ENCODE measurements around the gene EHF.

EHF gene

DNA sequence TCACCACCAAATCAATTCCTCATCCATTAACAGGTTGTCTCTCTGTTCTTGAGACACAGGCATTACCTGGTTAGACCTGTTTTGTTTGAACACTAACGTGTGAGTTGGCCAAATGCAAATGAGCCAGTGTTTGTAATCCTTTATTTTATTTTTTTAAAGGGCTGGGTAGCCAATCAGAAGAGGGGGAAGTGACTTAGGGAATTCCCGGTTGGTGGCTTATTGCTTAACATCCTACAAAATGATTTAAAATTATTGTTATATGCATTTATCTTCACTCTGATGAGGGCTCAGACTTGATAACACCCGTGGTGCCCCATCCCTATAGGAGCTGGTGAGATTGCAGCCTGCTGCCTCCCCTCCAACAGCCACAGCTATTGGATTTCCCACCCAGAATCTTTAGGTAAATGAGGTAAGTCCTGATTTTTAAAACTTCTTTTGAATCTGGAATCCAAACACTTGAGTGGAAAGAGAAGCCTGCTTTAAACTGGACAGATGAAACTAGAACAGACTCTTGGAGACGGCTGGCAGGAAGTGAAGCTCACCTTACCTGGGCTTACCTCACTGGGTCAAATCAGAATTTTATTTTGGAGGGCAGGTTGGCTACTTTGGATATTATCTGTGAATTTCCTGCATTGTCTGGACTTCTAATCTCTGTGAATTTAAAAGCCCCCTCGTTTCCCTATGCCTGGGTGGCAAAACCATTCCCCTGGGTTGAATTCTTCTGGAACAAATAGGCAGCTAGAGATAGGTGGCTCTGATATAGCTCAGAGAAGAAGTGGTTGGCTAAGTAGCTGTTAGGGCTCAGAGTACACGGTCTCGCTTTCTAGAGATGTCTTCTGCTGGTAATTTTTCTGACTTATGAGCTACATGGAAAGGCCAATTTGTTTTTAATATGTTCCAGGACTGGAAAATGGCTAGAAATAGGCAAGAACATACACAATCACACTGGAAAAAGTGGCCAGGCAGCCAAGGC, at the start of gene EHF:
Gene EHF (plus strand): TSS at position 274 of the 973 bp plus-strand sequence. CDS start 21,538 bp downstream, outside the sequence.
- peak within 1 kb of the TSS; percentile 98 for H3K27ac ChIP-seq
- TF ChIP-seq ZFX (IDR thresholded peaks at IDR 0.05; ENCODE audit: borderline replicate concordance) = no peak
- TF ChIP-seq, protein P1, sequence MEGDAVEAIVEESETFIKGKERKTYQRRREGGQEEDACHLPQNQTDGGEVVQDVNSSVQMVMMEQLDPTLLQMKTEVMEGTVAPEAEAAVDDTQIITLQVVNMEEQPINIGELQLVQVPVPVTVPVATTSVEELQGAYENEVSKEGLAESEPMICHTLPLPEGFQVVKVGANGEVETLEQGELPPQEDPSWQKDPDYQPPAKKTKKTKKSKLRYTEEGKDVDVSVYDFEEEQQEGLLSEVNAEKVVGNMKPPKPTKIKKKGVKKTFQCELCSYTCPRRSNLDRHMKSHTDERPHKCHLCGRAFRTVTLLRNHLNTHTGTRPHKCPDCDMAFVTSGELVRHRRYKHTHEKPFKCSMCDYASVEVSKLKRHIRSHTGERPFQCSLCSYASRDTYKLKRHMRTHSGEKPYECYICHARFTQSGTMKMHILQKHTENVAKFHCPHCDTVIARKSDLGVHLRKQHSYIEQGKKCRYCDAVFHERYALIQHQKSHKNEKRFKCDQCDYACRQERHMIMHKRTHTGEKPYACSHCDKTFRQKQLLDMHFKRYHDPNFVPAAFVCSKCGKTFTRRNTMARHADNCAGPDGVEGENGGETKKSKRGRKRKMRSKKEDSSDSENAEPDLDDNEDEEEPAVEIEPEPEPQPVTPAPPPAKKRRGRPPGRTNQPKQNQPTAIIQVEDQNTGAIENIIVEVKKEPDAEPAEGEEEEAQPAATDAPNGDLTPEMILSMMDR (IDR thresholded peaks at IDR 0.05) = no peak

DNA sequence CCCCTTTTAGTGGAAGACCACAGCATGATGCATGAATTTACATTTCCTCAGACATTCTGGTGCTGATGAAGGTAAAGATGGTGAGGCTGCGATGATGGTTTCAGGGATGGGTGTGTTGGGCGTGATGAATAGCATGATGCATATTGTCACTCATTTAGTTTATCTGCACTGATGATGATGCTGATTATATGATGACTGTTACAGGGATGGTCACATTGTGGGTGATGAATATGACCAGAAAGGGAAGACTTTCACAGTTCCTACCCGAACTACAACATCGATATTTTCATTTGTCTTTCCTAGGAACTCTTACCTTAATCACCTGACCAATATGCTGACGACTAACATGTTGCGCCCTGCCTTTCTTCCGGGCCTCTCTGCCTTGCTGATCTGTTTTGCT, 47.4 kb upstream of the EHF start:
- H3K27ac ChIP-seq = no peak overlapping the region
- TF ChIP-seq, protein P1 (IDR thresholded peaks at IDR 0.05) = no peak
- TF ChIP-seq ZFX (IDR thresholded peaks at IDR 0.05; ENCODE audit: borderline replicate concordance) = no peak

DNA sequence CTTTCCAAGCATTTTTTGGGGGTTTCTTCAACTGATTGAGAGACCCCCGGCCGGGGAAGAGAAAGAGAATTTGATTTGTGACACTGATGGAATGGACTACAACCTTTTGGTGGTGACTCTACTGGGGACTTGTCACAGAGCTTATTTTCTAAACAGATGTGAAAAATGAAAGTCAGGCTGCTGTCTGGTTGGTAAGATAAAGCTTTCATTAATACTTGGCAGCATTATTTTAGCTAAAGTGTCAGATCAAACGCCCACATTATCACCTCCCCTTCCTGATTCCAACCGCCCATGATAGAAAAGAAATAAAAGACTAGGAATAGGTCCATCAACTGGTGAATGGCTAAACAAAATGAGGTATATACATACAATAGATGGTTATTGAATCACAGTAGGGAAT, 45.6 kb upstream of the EHF start:
- no peak overlapping the region for H3K27ac ChIP-seq
- TF ChIP-seq, protein P1 (IDR thresholded peaks at IDR 0.05) = no peak
- no peak for TF ChIP-seq ZFX (IDR thresholded peaks at IDR 0.05; ENCODE audit: borderline replicate concordance)

DNA sequence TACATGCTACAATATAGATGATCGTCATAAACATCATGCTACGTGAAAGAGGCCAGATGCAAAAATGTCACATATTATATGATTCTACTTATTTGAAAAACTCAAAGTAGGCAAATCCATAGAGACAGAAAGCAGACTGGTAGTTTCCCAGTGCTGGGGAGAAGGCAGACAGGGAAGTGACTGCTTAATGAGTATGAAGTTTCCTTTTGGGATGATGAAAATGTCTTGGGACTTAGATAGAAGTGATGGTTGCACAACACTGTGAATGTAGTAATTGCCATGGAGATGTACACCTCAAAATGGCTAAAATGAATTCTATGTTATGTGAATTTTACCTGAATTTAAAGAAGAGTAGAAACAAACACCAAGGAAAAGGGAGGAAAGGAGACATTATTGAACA, 45.2 kb upstream of the EHF start:
- no peak overlapping the region for H3K27ac ChIP-seq
- TF ChIP-seq ZFX (IDR thresholded peaks at IDR 0.05; ENCODE audit: borderline replicate concordance) = no peak
- TF ChIP-seq, protein P1 (IDR thresholded peaks at IDR 0.05) = no peak

DNA sequence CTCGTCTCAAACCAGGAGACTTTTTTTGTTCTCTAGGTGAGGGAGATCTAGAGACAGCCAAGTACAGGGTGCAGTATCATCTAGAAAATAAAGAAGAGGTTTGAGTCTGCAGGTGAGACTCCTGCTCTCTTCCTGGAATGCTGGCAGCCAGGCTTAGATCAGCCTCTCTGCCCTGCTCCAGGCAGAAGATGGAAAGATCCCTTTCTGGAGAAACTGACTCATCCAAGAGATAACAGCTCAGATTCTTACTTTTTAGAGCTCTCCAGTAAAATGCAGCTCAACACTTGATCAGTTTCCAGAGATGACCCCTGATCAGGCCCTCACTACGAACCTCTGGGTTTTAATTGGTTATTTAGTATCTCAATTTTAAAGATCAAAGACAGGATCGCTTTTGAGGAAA, 44.6 kb upstream of the EHF start:
- TF ChIP-seq, protein P1 (IDR thresholded peaks at IDR 0.05) = no peak
- TF ChIP-seq ZFX (IDR thresholded peaks at IDR 0.05; ENCODE audit: borderline replicate concordance) = no peak
- no peak overlapping the region for H3K27ac ChIP-seq

DNA sequence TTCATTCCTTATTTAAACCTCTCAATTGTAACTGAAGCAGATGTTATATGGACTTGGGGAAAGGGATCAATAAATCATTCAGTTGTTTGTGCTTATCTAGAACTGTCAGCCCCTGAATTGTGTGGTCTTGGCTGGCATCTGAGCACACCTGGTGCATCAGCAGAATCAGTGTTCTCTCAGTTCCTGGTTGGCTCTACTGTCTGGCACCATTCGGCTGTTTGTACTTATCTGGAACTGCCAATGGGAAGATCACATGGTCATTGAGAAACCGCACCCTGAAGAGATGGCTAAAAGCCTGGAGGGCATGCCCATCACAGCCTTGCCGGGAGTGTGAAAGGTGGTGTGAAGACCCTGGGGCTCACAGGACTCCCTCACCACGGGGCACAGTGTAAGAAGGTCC, 37.1 kb upstream of the EHF start:
- TF ChIP-seq, protein P1 (IDR thresholded peaks at IDR 0.05) = no peak
- TF ChIP-seq ZFX (IDR thresholded peaks at IDR 0.05; ENCODE audit: borderline replicate concordance) = no peak

DNA sequence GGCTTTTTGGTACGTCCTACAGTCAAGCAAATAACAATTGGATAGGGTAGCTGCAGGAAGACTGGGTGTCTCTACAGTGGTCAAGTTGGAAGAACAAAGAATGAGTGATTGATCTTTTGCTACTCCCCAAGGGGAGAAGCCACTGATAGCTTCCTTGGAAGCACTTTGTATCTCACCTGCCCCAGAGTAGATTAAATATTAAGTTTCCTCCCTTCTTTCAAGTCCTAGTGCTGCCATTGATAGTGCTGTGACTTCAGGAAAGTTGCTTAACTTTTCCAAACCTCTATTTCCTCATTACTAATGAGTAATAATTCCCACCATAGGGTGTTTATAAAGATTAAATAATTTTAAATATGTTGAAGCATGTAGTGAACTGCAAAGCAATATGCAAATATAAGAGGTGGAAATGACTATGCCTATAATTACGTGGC, 35.6 kb upstream of the EHF start:
- no peak overlapping the region for H3K27ac ChIP-seq
- no peak for TF ChIP-seq ZFX (IDR thresholded peaks at IDR 0.05; ENCODE audit: borderline replicate concordance)
- TF ChIP-seq, protein P1 (IDR thresholded peaks at IDR 0.05) = no peak

More for the DNA sequence above, 37.1 kb upstream of the EHF start:
- 0 out of 2 replicates have a peak overlapping the region, but pooled peaks have one; percentile 23 for H3K27ac ChIP-seq

Data from 22Rv1 (cell line).